WTC11 (cell line): ENCODE results near the gene WWOX. TPM values are rescaled to one million over a fixed set of nuclear protein-coding genes. Genes with fewer than 3 reads are reported as not detected.

Experiments used
- ATAC-seq: fragments of 200-7000 bp; cut with Tn5 transposase; 2 replicates; pipeline ENCODE4 v1.10.0; 2021; ENCODE audit warnings: mild to moderate bottlenecking, moderate library complexity
- CTCF ChIA-PET: fragments of 300-600 bp; sonication (Branson Sonifier 250); formaldehyde crosslinking; loops from one replicate; lab custom pipeline; 2021; ENCODE audit warnings: antibody characterized with exemption; lab: Charles Lee
- POLR2A ChIA-PET: fragments of 350-600 bp; sonication (Branson Sonifier 250); formaldehyde crosslinking; loops from one replicate; lab custom pipeline; 2021; ENCODE audit warnings: antibody characterized with exemption; lab: Charles Lee
- DNase-seq: peaks from one replicate; pipeline ENCODE4 v3.0.0; 2021; ENCODE audit warnings: low spot score
- H3K27ac Mint-ChIP-seq: 2 replicates; pipeline ENCODE4 v1.8.0; 2021; ENCODE audit warnings: mixed read lengths
- H3K27me3 Mint-ChIP-seq: 2 replicates; pipeline ENCODE4 v1.8.0; 2021; ENCODE audit warnings: low read depth, mild to moderate bottlenecking, moderate library complexity, mixed read lengths
- H3K36me3 Mint-ChIP-seq: 2 replicates; pipeline ENCODE4 v1.8.0; 2021; ENCODE audit warnings: mixed read lengths
- H3K4me1 Mint-ChIP-seq: 2 replicates; pipeline ENCODE4 v1.8.0; 2022; ENCODE audit warnings: mixed read lengths
- H3K4me3 Mint-ChIP-seq: 2 replicates; pipeline ENCODE4 v1.8.0; 2021; ENCODE audit warnings: mild to moderate bottlenecking, moderate library complexity, mixed read lengths
- H3K9me3 Mint-ChIP-seq: 2 replicates; pipeline ENCODE4 v1.8.0; 2021; ENCODE audit warnings: mixed read lengths
- AFF4 ChIP-seq: sonication (generic); formaldehyde crosslinking; IDR thresholded peaks from 2 replicates; pipeline ENCODE4 v1.8.1; 2023; ENCODE audit warnings: mild to moderate bottlenecking, missing genetic modification reagents, borderline replicate concordance
- CBFB ChIP-seq: sonication (generic); formaldehyde crosslinking; IDR thresholded peaks from 2 replicates; pipeline ENCODE4 v1.8.1; 2022; ENCODE audit warnings: mild to moderate bottlenecking, low read depth, missing genetic modification reagents
- CREB1 ChIP-seq: sonication (generic); formaldehyde crosslinking; IDR thresholded peaks from 2 replicates; pipeline ENCODE4 v1.8.0; 2023; ENCODE audit warnings: mild to moderate bottlenecking, missing genetic modification reagents
- E2F1 ChIP-seq: sonication (generic); formaldehyde crosslinking; IDR thresholded peaks from 2 replicates; pipeline ENCODE4 v1.8.0; 2022; ENCODE audit warnings: mild to moderate bottlenecking, missing genetic modification reagents
- ESRRA ChIP-seq: sonication (generic); formaldehyde crosslinking; IDR thresholded peaks from 2 replicates; pipeline ENCODE4 v1.8.1; 2022; ENCODE audit warnings: mild to moderate bottlenecking, missing genetic modification reagents, borderline replicate concordance
- FOXJ3 ChIP-seq: sonication (generic); formaldehyde crosslinking; IDR thresholded peaks from 2 replicates; pipeline ENCODE4 v1.9.0; 2021; ENCODE audit warnings: missing genetic modification reagents, mild to moderate bottlenecking, borderline replicate concordance
- IRF1 ChIP-seq: sonication (generic); formaldehyde crosslinking; IDR thresholded peaks from 2 replicates; pipeline ENCODE4 v1.8.0; 2023; ENCODE audit warnings: missing genetic modification reagents
- NFATC4 ChIP-seq: fragments of 250-450 bp; sonication (Bioruptor Pico); IDR thresholded peaks from 2 replicates; pipeline ENCODE4 v1.9.0; 2021; ENCODE audit warnings: mild to moderate bottlenecking
- NR1H2 ChIP-seq: sonication (generic); formaldehyde crosslinking; IDR thresholded peaks from 2 replicates; pipeline ENCODE4 v1.9.0; 2021; ENCODE audit warnings: mild to moderate bottlenecking, moderate library complexity, missing genetic modification reagents
- RELA ChIP-seq: sonication (generic); formaldehyde crosslinking; IDR thresholded peaks from 2 replicates; pipeline ENCODE4 v1.8.1; 2022; ENCODE audit warnings: missing genetic modification reagents, mild to moderate bottlenecking, borderline replicate concordance
- STAT6 ChIP-seq: sonication (generic); formaldehyde crosslinking; conservative IDR thresholded peaks from 2 replicates; pipeline ENCODE4 v1.8.1; 2023; ENCODE audit warnings: mild to moderate bottlenecking, low read depth, missing genetic modification reagents, moderate library complexity
- TCF7 ChIP-seq: sonication (generic); formaldehyde crosslinking; IDR thresholded peaks from 2 replicates; pipeline ENCODE4 v1.8.0; 2022; ENCODE audit warnings: mild to moderate bottlenecking, low read depth, missing genetic modification reagents, moderate library complexity
- TEAD4 ChIP-seq: sonication (generic); formaldehyde crosslinking; IDR thresholded peaks from 2 replicates; pipeline ENCODE4 v1.8.0; 2022; ENCODE audit warnings: mild to moderate bottlenecking, missing genetic modification reagents
- ZBTB43 ChIP-seq: sonication (generic); formaldehyde crosslinking; IDR thresholded peaks from 2 replicates; pipeline ENCODE4 v1.8.1; 2023; ENCODE audit warnings: mild to moderate bottlenecking, missing genetic modification reagents
- ZNF121 ChIP-seq: sonication (generic); formaldehyde crosslinking; IDR thresholded peaks from 2 replicates; pipeline ENCODE4 v1.8.0; 2023; ENCODE audit warnings: missing genetic modification reagents
- ZNF138 ChIP-seq: sonication (generic); formaldehyde crosslinking; conservative IDR thresholded peaks from 2 replicates; pipeline ENCODE4 v1.8.1; 2022; ENCODE audit warnings: mild to moderate bottlenecking, moderate library complexity, missing genetic modification reagents
- ZNF263 ChIP-seq: sonication (generic); formaldehyde crosslinking; IDR thresholded peaks from 2 replicates; pipeline ENCODE4 v1.8.1; 2022; ENCODE audit warnings: low read depth, mild to moderate bottlenecking, moderate library complexity, missing genetic modification reagents
- ZNF317 ChIP-seq: sonication (generic); formaldehyde crosslinking; IDR thresholded peaks from 2 replicates; pipeline ENCODE4 v1.8.1; 2023; ENCODE audit warnings: low read depth, mild to moderate bottlenecking, moderate library complexity, missing genetic modification reagents, borderline replicate concordance
- ZNF416 ChIP-seq: fragments of 250-450 bp; sonication (Bioruptor Pico); IDR thresholded peaks from 2 replicates; pipeline ENCODE4 v1.9.0; 2021; ENCODE audit warnings: mild to moderate bottlenecking, inconsistent platforms
- total RNA-seq: library from RNA; stranded (reverse); gene quantifications from 3 replicates; pipeline ENCODE4 v1.2.3, GENCODE V29; 2021
- TF ChIP-seq, protein P1 (sequence below): fragments of 250-450 bp; sonication (Bioruptor Pico); IDR thresholded peaks from 2 replicates; pipeline ENCODE4 v1.9.0; 2021; ENCODE audit warnings: mild to moderate bottlenecking
- TF ChIP-seq, protein P2 (sequence below): sonication (generic); formaldehyde crosslinking; IDR thresholded peaks from 2 replicates; pipeline ENCODE4 v1.8.1; 2022; ENCODE audit warnings: mild to moderate bottlenecking, moderate library complexity, missing genetic modification reagents
- TF ChIP-seq, protein P3 (sequence below): sonication (generic); formaldehyde crosslinking; IDR thresholded peaks from 2 replicates; pipeline ENCODE4 v1.8.1; 2022; ENCODE audit warnings: missing genetic modification reagents, borderline replicate concordance

Gene WWOX
- total RNA-seq, 1 experiment from 2014 or later = 15.7 TPM

- no peak overlapping the region for H3K27ac Mint-ChIP-seq
- TF ChIP-seq TCF7 (CRISPR knock-in tag) (no peak), CBFB (CRISPR knock-in tag) (no peak), FOXJ3 (CRISPR knock-in tag) (no peak), ZNF121 (CRISPR knock-in tag) (no peak), ZNF317 (CRISPR knock-in tag) (no peak), ZNF416 (CRISPR knock-in tag) (no peak), ZBTB43 (CRISPR knock-in tag) (no peak), TEAD4 (no peak), RELA (no peak), NR1H2 (CRISPR knock-in tag) (no peak), E2F1 (CRISPR knock-in tag) (no peak), ZNF138 (no peak), CREB1 (no peak), STAT6 (no peak)
- TF ChIP-seq, protein P1, sequence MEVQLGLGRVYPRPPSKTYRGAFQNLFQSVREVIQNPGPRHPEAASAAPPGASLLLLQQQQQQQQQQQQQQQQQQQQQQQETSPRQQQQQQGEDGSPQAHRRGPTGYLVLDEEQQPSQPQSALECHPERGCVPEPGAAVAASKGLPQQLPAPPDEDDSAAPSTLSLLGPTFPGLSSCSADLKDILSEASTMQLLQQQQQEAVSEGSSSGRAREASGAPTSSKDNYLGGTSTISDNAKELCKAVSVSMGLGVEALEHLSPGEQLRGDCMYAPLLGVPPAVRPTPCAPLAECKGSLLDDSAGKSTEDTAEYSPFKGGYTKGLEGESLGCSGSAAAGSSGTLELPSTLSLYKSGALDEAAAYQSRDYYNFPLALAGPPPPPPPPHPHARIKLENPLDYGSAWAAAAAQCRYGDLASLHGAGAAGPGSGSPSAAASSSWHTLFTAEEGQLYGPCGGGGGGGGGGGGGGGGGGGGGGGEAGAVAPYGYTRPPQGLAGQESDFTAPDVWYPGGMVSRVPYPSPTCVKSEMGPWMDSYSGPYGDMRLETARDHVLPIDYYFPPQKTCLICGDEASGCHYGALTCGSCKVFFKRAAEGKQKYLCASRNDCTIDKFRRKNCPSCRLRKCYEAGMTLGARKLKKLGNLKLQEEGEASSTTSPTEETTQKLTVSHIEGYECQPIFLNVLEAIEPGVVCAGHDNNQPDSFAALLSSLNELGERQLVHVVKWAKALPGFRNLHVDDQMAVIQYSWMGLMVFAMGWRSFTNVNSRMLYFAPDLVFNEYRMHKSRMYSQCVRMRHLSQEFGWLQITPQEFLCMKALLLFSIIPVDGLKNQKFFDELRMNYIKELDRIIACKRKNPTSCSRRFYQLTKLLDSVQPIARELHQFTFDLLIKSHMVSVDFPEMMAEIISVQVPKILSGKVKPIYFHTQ = no peak
- TF ChIP-seq, protein P2, sequence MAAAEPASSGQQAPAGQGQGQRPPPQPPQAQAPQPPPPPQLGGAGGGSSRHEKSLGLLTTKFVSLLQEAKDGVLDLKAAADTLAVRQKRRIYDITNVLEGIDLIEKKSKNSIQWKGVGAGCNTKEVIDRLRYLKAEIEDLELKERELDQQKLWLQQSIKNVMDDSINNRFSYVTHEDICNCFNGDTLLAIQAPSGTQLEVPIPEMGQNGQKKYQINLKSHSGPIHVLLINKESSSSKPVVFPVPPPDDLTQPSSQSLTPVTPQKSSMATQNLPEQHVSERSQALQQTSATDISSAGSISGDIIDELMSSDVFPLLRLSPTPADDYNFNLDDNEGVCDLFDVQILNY (CRISPR knock-in tag) = no peak
- TF ChIP-seq, all 79 proteins: peak for 0
- ATAC-seq (no peak), DNase-seq (no peak)
- ChIA-PET POLR2A (no interaction called here), CTCF (no interaction called here)
- Mint-ChIP-seq H3K36me3 (no peaks in the 10 kb centered on the region), H3K4me3 (no peak overlapping the region), H3K27me3 (no peaks in the 10 kb centered on the region), H3K9me3 (peaks cover 8% of the 10 kb centered on the region), H3K4me1 (no peaks in the 10 kb centered on the region)
Observed at GRCh38 chr16:78695391-78695790, 595.9 kb downstream of the WWOX start.

DNA sequence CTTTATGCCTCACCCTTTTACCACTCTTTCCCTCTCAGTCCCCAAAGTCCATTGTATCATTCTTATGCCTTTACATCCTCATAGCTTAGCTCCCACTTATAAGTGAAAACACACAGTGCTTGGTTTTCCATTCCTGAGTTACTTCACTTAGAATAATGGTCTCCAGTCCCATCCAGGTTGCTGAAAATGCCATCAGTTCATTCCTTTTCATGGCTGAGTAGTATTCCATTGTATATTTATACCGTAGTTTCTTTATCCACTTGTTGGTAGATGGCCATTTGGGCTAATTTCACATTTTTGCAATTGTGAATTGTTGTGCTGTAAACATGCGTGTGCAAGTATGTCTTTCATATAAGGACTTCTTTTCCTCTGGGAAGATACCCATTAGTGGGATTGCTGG, 597.3 kb downstream of the WWOX start:
- no peaks in the 10 kb centered on the region for H3K27me3 Mint-ChIP-seq
- peaks cover 8% of the 10 kb centered on the region for H3K9me3 Mint-ChIP-seq
- H3K36me3 Mint-ChIP-seq = no peaks in the 10 kb centered on the region
- H3K4me3 Mint-ChIP-seq = no peak overlapping the region
- CTCF ChIA-PET = no interaction called here
- POLR2A ChIA-PET = no interaction called here
- H3K27ac Mint-ChIP-seq = no peak overlapping the region
- no peak for DNase-seq
- no peak for ATAC-seq
- no peaks in the 10 kb centered on the region for H3K4me1 Mint-ChIP-seq
- no peak for TF ChIP-seq AFF4 (CRISPR knock-in tag)
- TF ChIP-seq IRF1 = no peak
- TF ChIP-seq ESRRA (CRISPR knock-in tag) = no peak
- TF ChIP-seq NFATC4 (CRISPR knock-in tag) = no peak
- no peak for TF ChIP-seq ZNF263 (CRISPR knock-in tag)
- TF ChIP-seq, protein P3, sequence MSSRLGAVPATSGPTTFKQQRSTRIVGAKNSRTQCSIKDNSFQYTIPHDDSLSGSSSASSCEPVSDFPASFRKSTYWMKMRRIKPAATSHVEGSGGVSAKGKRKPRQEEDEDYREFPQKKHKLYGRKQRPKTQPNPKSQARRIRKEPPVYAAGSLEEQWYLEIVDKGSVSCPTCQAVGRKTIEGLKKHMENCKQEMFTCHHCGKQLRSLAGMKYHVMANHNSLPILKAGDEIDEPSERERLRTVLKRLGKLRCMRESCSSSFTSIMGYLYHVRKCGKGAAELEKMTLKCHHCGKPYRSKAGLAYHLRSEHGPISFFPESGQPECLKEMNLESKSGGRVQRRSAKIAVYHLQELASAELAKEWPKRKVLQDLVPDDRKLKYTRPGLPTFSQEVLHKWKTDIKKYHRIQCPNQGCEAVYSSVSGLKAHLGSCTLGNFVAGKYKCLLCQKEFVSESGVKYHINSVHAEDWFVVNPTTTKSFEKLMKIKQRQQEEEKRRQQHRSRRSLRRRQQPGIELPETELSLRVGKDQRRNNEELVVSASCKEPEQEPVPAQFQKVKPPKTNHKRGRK (CRISPR knock-in tag) = no peak
